Measurements from ENCODE around the gene RDH5. TPM values are rescaled to one million over a fixed set of nuclear protein-coding genes. Genes with fewer than 3 reads are reported as not detected.

Gene RDH5
- total and polyA plus RNA-seq, 8 donors, result 1.3 to 12.6 (median 3.4) TPM

- ATAC-seq (no peak), FAIRE-seq (no peak), DNase-seq (no peak)
- no peaks in the 10 kb centered on the region for H3K9me3 ChIP-seq
- 65 to 71% methylated on average over 14 of the region's 14 CpGs for WGBS, 2 donors
- H3K4me3 ChIP-seq, result no peak overlapping the region
- intact Hi-C loops (cut with DNase I), result no loop called here
- peaks cover 7 to 58% (median 33%) of the 10 kb centered on the region in 3 donors for H3K4me1 ChIP-seq
- peaks cover 2 to 17% (median 4%) of the 10 kb centered on the region in 3 donors for H3K36me3 ChIP-seq
- H3K27ac ChIP-seq, result peak overlapping the region in 2 of 4 donors; percentile 58 to 69
- TF ChIP-seq CTCF (IDR thresholded peaks at IDR 0.05), result no peak
- no peaks in the 10 kb centered on the region for H3K27me3 ChIP-seq
These were observed 1.5 kb downstream of the RDH5 start for GRCh38 chr12:55721601-55722213.

GRCh38 chr12:55722948-55723347, 2.8 kb downstream of the RDH5 start:
- DNase-seq (peak in 1 of 6 donors; percentile 46), FAIRE-seq (no peak), ATAC-seq (no peak)
- TF ChIP-seq CTCF (IDR thresholded peaks at IDR 0.05), result no peak
- Histone ChIP-seq H3K27ac (no peak overlapping the region), H3K9me3 (no peaks in the 10 kb centered on the region), H3K36me3 (peaks cover 4 to 17% (median 6%) of the 10 kb centered on the region in 3 donors), H3K4me3 (no peak overlapping the region), H3K4me1 (peaks cover 9 to 54% (median 25%) of the 10 kb centered on the region in 3 donors), H3K27me3 (no peaks in the 10 kb centered on the region)
- WGBS, 2 donors, result 92 to 95% methylated on average over 8 of the region's 8 CpGs
- intact Hi-C loops (cut with DNase I), result no loop called here

GRCh38 chr12:55723516-55724225, 3.5 kb downstream of the RDH5 start:
- no peaks in the 10 kb centered on the region for H3K27me3 ChIP-seq
- H3K9me3 ChIP-seq, result no peaks in the 10 kb centered on the region
- ATAC-seq, result no peak
- no peak for FAIRE-seq
- DNase-seq, result peak in 1 of 6 donors; percentile 57
- H3K4me1 ChIP-seq, result peaks cover 9 to 47% (median 25%) of the 10 kb centered on the region in 3 donors
- intact Hi-C loops (cut with DNase I), result no loop called here
- no peak overlapping the region for H3K4me3 ChIP-seq
- H3K27ac ChIP-seq, result peak overlapping the region in 1 of 4 donors; percentile 6
- TF ChIP-seq CTCF (IDR thresholded peaks at IDR 0.05), result no peak
- H3K36me3 ChIP-seq, result peaks cover 4 to 17% (median 6%) of the 10 kb centered on the region in 3 donors
- 28 to 38% methylated on average over 10 of the region's 10 CpGs for WGBS, 2 donors

- FAIRE-seq, result no peak
- 22 to 24% methylated on average over 11 of the region's 11 CpGs for WGBS, 2 donors
- intact Hi-C loops (cut with DNase I), result no loop called here
- H3K36me3 ChIP-seq, result peaks cover 4 to 17% (median 6%) of the 10 kb centered on the region in 3 donors
- peak in 5 of 6 donors; percentile 63 to 83 (median 73) for DNase-seq
- H3K4me1 ChIP-seq, result peaks cover 9 to 44% (median 22%) of the 10 kb centered on the region in 3 donors
- no peak overlapping the region for H3K4me3 ChIP-seq
- no peak for ATAC-seq
- H3K27me3 ChIP-seq, result no peaks in the 10 kb centered on the region
- H3K9me3 ChIP-seq, result no peaks in the 10 kb centered on the region
- TF ChIP-seq CTCF (IDR thresholded peaks at IDR 0.05), result peak; percentile 18 to 44 (median 31)
- H3K27ac ChIP-seq, result no peak overlapping the region
These were observed 4.2 kb downstream of the RDH5 start for GRCh38 chr12:55724226-55724939.

Measured in pancreas (tissue), 10 donors.